Measurements from ENCODE around the gene AHCTF1. TPM values are rescaled to one million over a fixed set of nuclear protein-coding genes. Genes with fewer than 3 reads are reported as not detected.

The AHCTF1 gene
- total and polyA plus RNA-seq, 8 donors = 5.9 to 49.0 (median 24.5) TPM

DNA sequence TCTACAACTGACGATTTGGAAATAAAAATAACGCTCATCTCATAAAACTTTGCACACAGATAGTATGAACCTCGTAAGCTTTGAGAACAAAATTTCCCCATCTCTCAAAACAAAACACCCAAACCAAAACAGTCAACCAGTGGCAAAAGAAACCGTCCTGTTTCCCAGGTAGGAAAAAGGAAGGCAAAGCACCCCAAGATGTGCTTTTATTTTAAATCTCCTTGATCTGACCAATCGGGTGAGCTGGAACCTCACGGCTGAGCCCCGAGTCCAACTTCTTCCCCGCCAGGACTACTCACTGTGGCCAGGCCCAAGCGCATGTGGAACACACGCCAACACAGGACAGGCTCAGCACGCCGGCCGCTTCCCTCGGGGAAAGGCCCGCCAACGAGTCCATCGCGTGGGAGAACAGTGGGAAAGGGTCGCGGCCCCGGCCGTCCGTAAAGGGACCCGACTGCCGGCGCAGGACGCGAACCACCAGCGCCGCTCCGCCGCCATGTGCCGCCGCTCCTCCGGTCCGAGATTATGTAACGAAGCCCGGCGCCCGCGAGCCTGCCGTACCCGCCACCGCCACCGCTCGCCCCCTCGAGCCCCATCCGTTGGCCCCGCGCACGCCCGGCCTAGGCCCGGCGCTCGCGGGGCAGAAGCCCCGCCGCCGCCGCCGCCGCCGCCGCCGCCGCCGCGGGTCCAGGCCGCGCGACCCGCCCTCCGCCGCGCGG, 759 bp downstream of the AHCTF1 start:
- intact Hi-C loops (cut with DNase I; ENCODE audit: low total_unique reads) = no loop called here

DNA sequence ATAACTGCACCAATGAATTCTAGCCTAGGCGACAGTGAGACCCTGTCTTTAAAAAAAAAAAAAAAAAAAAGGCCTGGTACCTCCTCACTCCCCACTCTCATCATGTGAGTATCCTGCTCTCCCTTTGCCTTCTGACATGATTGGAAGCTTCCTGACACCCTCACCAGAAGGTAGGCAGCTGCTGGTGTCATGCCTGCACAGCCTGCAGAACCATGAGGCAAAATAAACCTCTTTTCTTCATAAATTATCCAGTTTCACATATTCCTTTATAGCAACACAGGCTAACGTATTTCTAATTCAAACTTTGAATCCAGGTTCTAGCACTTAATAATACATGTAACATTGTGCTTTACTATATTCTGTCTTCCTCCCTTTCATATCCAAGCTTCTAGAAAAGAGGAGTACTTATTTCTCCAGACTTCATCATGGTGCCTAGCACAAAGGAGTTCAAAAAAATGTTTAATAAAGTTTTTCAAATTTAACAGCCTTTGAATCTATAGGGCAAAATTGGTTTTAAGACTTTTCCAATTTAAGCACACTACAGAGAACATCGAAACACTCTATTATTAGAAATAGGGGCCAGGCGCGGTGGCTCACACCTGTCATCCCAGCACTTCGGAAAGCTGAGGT, 5.6 kb downstream of the AHCTF1 start:
- intact Hi-C loops (cut with DNase I; ENCODE audit: low total_unique reads) = no loop called here
- WGBS, 5 donors = 98 to 99% (median 98%) methylated on average over 6 of the region's 6 CpGs
- Histone ChIP-seq H3K36me3 (peaks cover 0 to 27% (median 13%) of the 10 kb centered on the region in 4 donors), H3K4me3 (no peak overlapping the region), H3K27me3 (no peaks in the 10 kb centered on the region), H3K9me3 (no peaks in the 10 kb centered on the region), H3K27ac (no peak overlapping the region), H3K4me1 (peaks cover 20 to 84% (median 52%) of the 10 kb centered on the region in 4 donors)
- TF ChIP-seq EP300 (IDR thresholded peaks at IDR 0.05) = no peak
- no peak for TF ChIP-seq POLR2A (IDR thresholded peaks at IDR 0.05)
- TF ChIP-seq, protein P1, sequence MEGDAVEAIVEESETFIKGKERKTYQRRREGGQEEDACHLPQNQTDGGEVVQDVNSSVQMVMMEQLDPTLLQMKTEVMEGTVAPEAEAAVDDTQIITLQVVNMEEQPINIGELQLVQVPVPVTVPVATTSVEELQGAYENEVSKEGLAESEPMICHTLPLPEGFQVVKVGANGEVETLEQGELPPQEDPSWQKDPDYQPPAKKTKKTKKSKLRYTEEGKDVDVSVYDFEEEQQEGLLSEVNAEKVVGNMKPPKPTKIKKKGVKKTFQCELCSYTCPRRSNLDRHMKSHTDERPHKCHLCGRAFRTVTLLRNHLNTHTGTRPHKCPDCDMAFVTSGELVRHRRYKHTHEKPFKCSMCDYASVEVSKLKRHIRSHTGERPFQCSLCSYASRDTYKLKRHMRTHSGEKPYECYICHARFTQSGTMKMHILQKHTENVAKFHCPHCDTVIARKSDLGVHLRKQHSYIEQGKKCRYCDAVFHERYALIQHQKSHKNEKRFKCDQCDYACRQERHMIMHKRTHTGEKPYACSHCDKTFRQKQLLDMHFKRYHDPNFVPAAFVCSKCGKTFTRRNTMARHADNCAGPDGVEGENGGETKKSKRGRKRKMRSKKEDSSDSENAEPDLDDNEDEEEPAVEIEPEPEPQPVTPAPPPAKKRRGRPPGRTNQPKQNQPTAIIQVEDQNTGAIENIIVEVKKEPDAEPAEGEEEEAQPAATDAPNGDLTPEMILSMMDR (IDR thresholded peaks at IDR 0.05) = no peak
- no peak for TF ChIP-seq POLR2AphosphoS5 (IDR thresholded peaks at IDR 0.05)
- DNase-seq = no peak

More for the DNA sequence above, 759 bp downstream of the AHCTF1 start:
- 0 to 2% (median 1%) methylated on average over 25 to 76 of the region's 76 CpGs for WGBS, 5 donors
- H3K36me3 ChIP-seq = peaks cover 0 to 23% (median 13%) of the 10 kb centered on the region in 4 donors
- TF ChIP-seq POLR2AphosphoS5 (IDR thresholded peaks at IDR 0.05) (no peak), POLR2A (IDR thresholded peaks at IDR 0.05) (no peak), EP300 (IDR thresholded peaks at IDR 0.05) (no peak)
- TF ChIP-seq, protein P1 (IDR thresholded peaks at IDR 0.05) = no peak
- H3K27ac ChIP-seq = peak overlapping the region; percentile 96 to 100 (median 97)
- H3K4me3 ChIP-seq = peak overlapping the region; percentile 95 to 99 (median 98)
- DNase-seq = peak; percentile 51 to 81
- no peaks in the 10 kb centered on the region for H3K9me3 ChIP-seq
- H3K27me3 ChIP-seq = no peaks in the 10 kb centered on the region
- peaks cover 16 to 54% (median 35%) of the 10 kb centered on the region in 4 donors for H3K4me1 ChIP-seq

DNA sequence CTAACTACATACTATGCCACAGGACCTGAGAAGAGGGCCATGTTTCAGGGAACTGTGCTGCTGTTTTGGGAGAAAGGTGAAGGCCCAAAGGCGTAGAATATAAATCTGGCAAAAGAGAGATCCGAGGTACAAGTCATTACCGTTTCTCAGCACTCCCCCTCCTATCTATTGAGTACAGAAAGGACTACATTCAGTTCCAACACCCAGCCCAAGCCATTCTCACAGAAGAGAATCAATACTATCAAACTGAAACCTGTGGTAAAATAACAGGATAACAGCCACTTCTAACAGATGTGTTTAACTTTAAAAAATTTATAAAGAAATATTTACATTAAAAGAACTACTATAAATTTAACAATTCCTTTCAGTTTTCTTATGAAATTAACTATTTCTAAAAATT, 7.8 kb downstream of the AHCTF1 start:
- no peaks in the 10 kb centered on the region for H3K27me3 ChIP-seq
- peaks cover 0 to 22% (median 11%) of the 10 kb centered on the region in 4 donors for H3K36me3 ChIP-seq
- WGBS, 5 donors = 51 to 66% (median 60%) methylated on average over 3 of the region's 3 CpGs
- H3K9me3 ChIP-seq = no peaks in the 10 kb centered on the region
- TF ChIP-seq POLR2A (IDR thresholded peaks at IDR 0.05) (no peak), EP300 (IDR thresholded peaks at IDR 0.05) (no peak), POLR2AphosphoS5 (IDR thresholded peaks at IDR 0.05) (no peak)
- TF ChIP-seq, protein P1 (IDR thresholded peaks at IDR 0.05) = no peak
- intact Hi-C loops (cut with DNase I; ENCODE audit: low total_unique reads) = no loop called here
- DNase-seq = no peak
- no peak overlapping the region for H3K27ac ChIP-seq
- no peak overlapping the region for H3K4me3 ChIP-seq
- peaks cover 2 to 84% (median 42%) of the 10 kb centered on the region in 4 donors for H3K4me1 ChIP-seq

DNA sequence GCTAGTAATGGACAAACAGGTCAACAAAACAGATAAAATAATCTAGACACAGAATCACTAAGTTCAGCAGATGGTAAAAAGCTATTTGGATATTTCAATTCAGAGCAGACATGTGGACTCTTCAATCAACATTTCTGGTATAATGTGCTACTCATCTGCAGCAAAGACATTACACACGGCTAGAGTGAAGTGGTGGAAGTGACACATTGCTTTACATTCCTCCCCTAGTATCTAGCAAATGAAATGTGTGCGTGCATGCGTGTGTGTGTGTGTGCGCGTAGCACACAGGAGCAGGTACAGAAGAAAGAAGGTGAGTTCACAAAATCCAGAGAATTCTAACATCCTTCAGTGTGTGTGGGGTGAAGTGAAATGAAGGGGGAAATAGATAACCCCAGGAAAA, 8.3 kb downstream of the AHCTF1 start:
- Histone ChIP-seq H3K36me3 (peaks cover 0 to 19% (median 11%) of the 10 kb centered on the region in 4 donors), H3K27me3 (no peaks in the 10 kb centered on the region), H3K9me3 (no peaks in the 10 kb centered on the region), H3K27ac (no peak overlapping the region), H3K4me1 (peaks cover 0 to 80% (median 40%) of the 10 kb centered on the region in 4 donors), H3K4me3 (no peak overlapping the region)
- intact Hi-C loops (cut with DNase I; ENCODE audit: low total_unique reads) = no loop called here
- 76 to 91% (median 83%) methylated on average over 5 of the region's 5 CpGs for WGBS, 5 donors
- peak in 1 of 2 donors; percentile 7 for DNase-seq
- no peak for TF ChIP-seq POLR2A (IDR thresholded peaks at IDR 0.05)
- no peak for TF ChIP-seq EP300 (IDR thresholded peaks at IDR 0.05)
- no peak for TF ChIP-seq POLR2AphosphoS5 (IDR thresholded peaks at IDR 0.05)
- TF ChIP-seq, protein P1 (IDR thresholded peaks at IDR 0.05) = no peak
